GM12878 (cell line): ENCODE data around the gene CSF3R. TPM values are rescaled to one million over a fixed set of nuclear protein-coding genes. Genes with fewer than 3 reads are reported as not detected.

Source experiments
- ATAC-seq: fragments of 200-7000 bp; cut with Tn5 transposase; 3 replicates; pipeline ENCODE4 v1.9.1; 2020; ENCODE audit warnings: mild to moderate bottlenecking, moderate library complexity
- BruUV-seq: library from RNA; stranded (reverse); fragments of 400-500 nt; replicated peaks from 2 replicates; lab custom pipeline; 2021; lab: Mats Ljungman, UMichigan
- CTCF ChIA-PET: fragments of 300-600 bp; sonication (Branson Sonifier 250); formaldehyde crosslinking; extraction: SDS; loops from one replicate; lab custom pipeline; 2021; ENCODE audit warnings: inconsistent platforms; lab: Yijun Ruan, JAX
- POLR2A ChIA-PET: fragments of 350-600 bp; formaldehyde crosslinking; extraction: SDS; loops from one replicate; lab custom pipeline; 2021; ENCODE audit warnings: inconsistent platforms; lab: Charles Lee
- RAD21 ChIA-PET: fragments of 300-600 bp; sonication (Branson Sonifier 250); formaldehyde crosslinking; loops from one replicate; lab custom pipeline; 2023; ENCODE audit warnings: antibody characterized with exemption; ENCODE audit not compliant: unreplicated experiment; lab: Charles Lee
- SMC1A ChIA-PET: fragments of 300-600 bp; sonication (Branson Sonifier 250); formaldehyde crosslinking; loops from one replicate; lab custom pipeline; 2023; ENCODE audit not compliant: unreplicated experiment, uncharacterized antibody; lab: Charles Lee
- DNase-seq: peaks from one replicate; pipeline ENCODE4 v3.0.0-alpha.2; 2011; ENCODE audit warnings: low read depth, low spot score
- FAIRE-seq: peaks from 3 replicates; lab custom pipeline; 2011; peaks lifted over from hg19 to GRCh38; lab: Jason Lieb, UNC
- H2AFZ ChIP-seq: 2 replicates; pipeline ENCODE4 v1.6.0; 2011; ENCODE audit warnings: low read depth, low read length, control low read depth; ENCODE audit not compliant: control insufficient read depth
- H3K27ac ChIP-seq: 2 replicates; pipeline ENCODE4 v1.5.1; 2011; ENCODE audit warnings: control low read depth; ENCODE audit not compliant: control insufficient read depth, insufficient read depth
- H3K27me3 ChIP-seq, 2 experiments: replicated peaks in 1 of 2; 2 replicates each; pipeline versions ENCODE4 v1.6.0 to v1.6.1; 2011; ENCODE audit warnings: low read length in 1 of 2; ENCODE audit not compliant: control insufficient read depth in 2 of 2, insufficient read depth in 2 of 2
- H3K36me3 ChIP-seq, 2 experiments: 2 replicates each; pipeline ENCODE4 v1.5.1; 2011; ENCODE audit warnings: low read length in 1 of 2; ENCODE audit not compliant: control insufficient read depth in 2 of 2, insufficient read depth in 2 of 2
- H3K4me1 ChIP-seq: 2 replicates; pipeline ENCODE4 v1.6.1; 2011; ENCODE audit warnings: mild to moderate bottlenecking, low read length, moderate library complexity, mixed read lengths; ENCODE audit not compliant: control insufficient read depth, insufficient read depth
- H3K4me2 ChIP-seq: 2 replicates; pipeline ENCODE4 v1.6.0; 2011; ENCODE audit warnings: control low read depth; ENCODE audit not compliant: control insufficient read depth, insufficient read depth
- H3K4me3 ChIP-seq: fragments of 200-600 bp; sonication (generic); 2 replicates; pipeline ENCODE4 v1.5.1; 2016
- H3K79me2 ChIP-seq: 2 replicates; pipeline ENCODE4 v1.6.0; 2011; ENCODE audit warnings: low read length; ENCODE audit not compliant: control insufficient read depth, insufficient read depth
- H3K9ac ChIP-seq: 2 replicates; pipeline ENCODE4 v1.8.0; 2011; ENCODE audit warnings: low read length, control low read depth, mixed read lengths; ENCODE audit not compliant: control insufficient read depth, insufficient read depth
- H3K9me3 ChIP-seq: replicated peaks from 3 replicates; pipeline ENCODE4 v1.5.1; 2011; ENCODE audit warnings: mild to moderate bottlenecking, low read length; ENCODE audit not compliant: control insufficient read depth, insufficient read depth
- H4K20me1 ChIP-seq: 2 replicates; pipeline ENCODE4 v1.6.0; 2011; ENCODE audit not compliant: control insufficient read depth, insufficient read depth
- FOXK2 ChIP-seq: fragments of 450-650 bp; IDR thresholded peaks from 2 replicates; pipeline ENCODE4 v1.6.1; 2017; ENCODE audit warnings: mild to moderate bottlenecking, moderate library complexity
- IKZF2 ChIP-seq, 2 experiments: fragments of 450-650 bp; IDR thresholded peaks; 2 replicates each; pipeline ENCODE4 v1.6.1; 2017; ENCODE audit warnings: mild to moderate bottlenecking in 2 of 2, moderate library complexity in 2 of 2
- KAT2A ChIP-seq: conservative IDR thresholded peaks from 2 replicates; pipeline ENCODE4 v1.6.1; 2011; ENCODE audit warnings: low read depth, low read length; ENCODE audit not compliant: control insufficient read depth
- NFIC ChIP-seq: IDR thresholded peaks from 2 replicates; pipeline ENCODE4 v1.6.1; 2012; ENCODE audit warnings: low read depth, mild to moderate bottlenecking, inconsistent platforms, low read length, moderate library complexity
- RBBP5 ChIP-seq: fragments of 200-600 bp; sonication (generic); conservative IDR thresholded peaks from 2 replicates; pipeline ENCODE4 v1.6.1; 2016
- SREBF2 ChIP-seq: IDR thresholded peaks from 2 replicates; pipeline ENCODE4 v1.6.1; 2012; ENCODE audit warnings: mild to moderate bottlenecking, low read length
- TBL1XR1 ChIP-seq: IDR thresholded peaks from 2 replicates; pipeline ENCODE4 v1.6.1; 2012; ENCODE audit warnings: low read depth, low read length, improper control_type of control experiment
- TCF7 ChIP-seq: IDR thresholded peaks from 2 replicates; pipeline ENCODE4 v1.6.1; 2014; ENCODE audit warnings: antibody characterized with exemption, borderline replicate concordance
- ZNF24 ChIP-seq: fragments of 450-650 bp; IDR thresholded peaks from 2 replicates; pipeline ENCODE4 v1.6.1; 2017; ENCODE audit warnings: antibody characterized with exemption, mild to moderate bottlenecking
- WGBS: methylation state at CpG from one replicate; pipeline ENCODE4 v1.1.6; 2016; ENCODE audit warnings: low lambda C conversion rate; ENCODE audit not compliant: insufficient replicate concordance, insufficient coverage; ENCODE audit errors: missing lambda C conversion rate; 5-methylcytosine and 5-hydroxymethylcytosine counted together
- in situ Hi-C: fragments of 300-500 bp; cut with MboI; formaldehyde crosslinking; loops from 9 replicates; pipeline ENCODE4 v1.14.3; 2018; ENCODE audit warnings: mixed read lengths
- intact Hi-C: fragments of 100-400 bp; cut with micrococcal nuclease; formaldehyde crosslinking; loops from one replicate; pipeline ENCODE4 v1.14.2; 2022; ENCODE audit not compliant: unreplicated experiment
- polyA plus RNA-seq, 11 experiments: library from polyadenylated mRNA; depleted of rRNA in 4 of 11; unstranded in 6 of 11; stranded (reverse) in 5 of 11; fragments of >200 nt; fragmentation: Nextera tagmentation in 4 of 11; fragmentation: Illumina TruSeq in 1 of 11; extraction: Ambion mirVana in 4 of 11; extraction: Trizol in 1 of 11; gene quantifications; 1 replicate in 1 of 11; 2 replicates in 10 of 11; pipeline versions ENCODE4 v1.2.1 to v1.2.3, GENCODE V29; 2011 to 2016; ENCODE audit warnings: inconsistent platforms in 2 of 11, missing spikeins in 2 of 11, low read depth in 1 of 11
- total RNA-seq, 4 experiments: library from RNA; depleted of rRNA in 3 of 4; stranded (reverse); fragments of >200 nt in 3 of 4; fragmentation: Illumina TruSeq in 1 of 4; extraction: Trizol in 1 of 4; gene quantifications; 2 replicates each; pipeline versions ENCODE4 v1.2.1 to v1.2.3, GENCODE V29; 2013 to 2021
- TF ChIP-seq, protein P1 (sequence below): IDR thresholded peaks from 2 replicates; pipeline ENCODE4 v1.6.1; 2012; ENCODE audit warnings: low read depth, low read length, improper control_type of control experiment
- TF ChIP-seq, protein P2 (sequence below): IDR thresholded peaks from 2 replicates; pipeline ENCODE4 v1.6.1; 2012; ENCODE audit warnings: improper control_type of control experiment, low read depth, low read length; ENCODE audit not compliant: insufficient replicate concordance

Gene CSF3R
- total and polyA plus RNA-seq, 10 of the 15 experiments (the other 5 are each of a cell fraction or from before 2014, with no cell fraction given), result 0.13 TPM; not detected in 9

DNA sequence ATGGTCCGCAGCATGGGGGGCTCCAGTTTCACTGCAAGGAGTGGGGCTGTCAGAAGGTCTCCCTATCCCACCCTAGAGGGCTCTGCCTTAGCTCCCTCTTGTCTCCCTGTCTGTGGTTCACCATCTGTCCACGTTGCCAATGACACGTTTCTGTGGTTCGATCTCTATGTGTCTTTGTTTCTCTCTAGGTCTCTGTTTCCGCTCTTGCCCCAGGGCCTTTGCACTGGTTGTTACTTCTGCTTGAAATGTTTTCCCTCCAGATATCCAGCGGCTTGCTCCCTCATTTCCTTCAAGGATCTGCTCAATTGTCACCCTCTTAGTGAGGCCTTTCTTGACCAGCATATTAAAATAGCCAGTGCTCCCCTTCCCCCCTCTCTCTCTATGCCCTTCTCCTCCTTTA lies 10.1 kb downstream of the CSF3R start:
- Histone ChIP-seq H3K4me3 (no peak overlapping the region), H4K20me1 (no peaks in the 10 kb centered on the region), H2AFZ (no peak overlapping the region), H3K9ac (no peak overlapping the region), H3K27me3 (no peaks in the 10 kb centered on the region), H3K27ac (no peak overlapping the region), H3K4me1 (peaks cover 16% of the 10 kb centered on the region), H3K9me3 (no peaks in the 10 kb centered on the region), H3K36me3 (no peaks in the 10 kb centered on the region), H3K4me2 (no peak overlapping the region), H3K79me2 (no peaks in the 10 kb centered on the region)
- ChIA-PET RAD21 (interaction anchor here (1.2 kb wide), 1 partner anchor 323 kb away, joined by 3 read pairs; no protein-coding TSS in a partner anchor), SMC1A (no interaction called here), POLR2A (interaction anchor here (1.0 kb wide), 1 partner anchor 22 kb away, joined by 4 read pairs; the partner anchor contains the start of gene OSCP1), CTCF (no interaction called here)
- BruUV-seq, result no TSS peak
- no peak for FAIRE-seq
- DNase-seq, result no peak
- intact Hi-C loops, result no loop called here
- in situ Hi-C loops, result no loop called here
- WGBS, result 48% methylated on average over 6 of the region's 6 CpGs
- TF ChIP-seq KAT2A (no peak), SREBF2 (no peak), TBL1XR1 (no peak), TCF7 (no peak), RBBP5 (no peak), FOXK2 (no peak), NFIC (no peak), IKZF2 (IDR thresholded peaks at IDR 0.05) (no peak), ZNF24 (no peak)
- TF ChIP-seq, protein P1, sequence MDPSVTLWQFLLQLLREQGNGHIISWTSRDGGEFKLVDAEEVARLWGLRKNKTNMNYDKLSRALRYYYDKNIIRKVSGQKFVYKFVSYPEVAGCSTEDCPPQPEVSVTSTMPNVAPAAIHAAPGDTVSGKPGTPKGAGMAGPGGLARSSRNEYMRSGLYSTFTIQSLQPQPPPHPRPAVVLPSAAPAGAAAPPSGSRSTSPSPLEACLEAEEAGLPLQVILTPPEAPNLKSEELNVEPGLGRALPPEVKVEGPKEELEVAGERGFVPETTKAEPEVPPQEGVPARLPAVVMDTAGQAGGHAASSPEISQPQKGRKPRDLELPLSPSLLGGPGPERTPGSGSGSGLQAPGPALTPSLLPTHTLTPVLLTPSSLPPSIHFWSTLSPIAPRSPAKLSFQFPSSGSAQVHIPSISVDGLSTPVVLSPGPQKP, result no peak
- TF ChIP-seq, protein P2, sequence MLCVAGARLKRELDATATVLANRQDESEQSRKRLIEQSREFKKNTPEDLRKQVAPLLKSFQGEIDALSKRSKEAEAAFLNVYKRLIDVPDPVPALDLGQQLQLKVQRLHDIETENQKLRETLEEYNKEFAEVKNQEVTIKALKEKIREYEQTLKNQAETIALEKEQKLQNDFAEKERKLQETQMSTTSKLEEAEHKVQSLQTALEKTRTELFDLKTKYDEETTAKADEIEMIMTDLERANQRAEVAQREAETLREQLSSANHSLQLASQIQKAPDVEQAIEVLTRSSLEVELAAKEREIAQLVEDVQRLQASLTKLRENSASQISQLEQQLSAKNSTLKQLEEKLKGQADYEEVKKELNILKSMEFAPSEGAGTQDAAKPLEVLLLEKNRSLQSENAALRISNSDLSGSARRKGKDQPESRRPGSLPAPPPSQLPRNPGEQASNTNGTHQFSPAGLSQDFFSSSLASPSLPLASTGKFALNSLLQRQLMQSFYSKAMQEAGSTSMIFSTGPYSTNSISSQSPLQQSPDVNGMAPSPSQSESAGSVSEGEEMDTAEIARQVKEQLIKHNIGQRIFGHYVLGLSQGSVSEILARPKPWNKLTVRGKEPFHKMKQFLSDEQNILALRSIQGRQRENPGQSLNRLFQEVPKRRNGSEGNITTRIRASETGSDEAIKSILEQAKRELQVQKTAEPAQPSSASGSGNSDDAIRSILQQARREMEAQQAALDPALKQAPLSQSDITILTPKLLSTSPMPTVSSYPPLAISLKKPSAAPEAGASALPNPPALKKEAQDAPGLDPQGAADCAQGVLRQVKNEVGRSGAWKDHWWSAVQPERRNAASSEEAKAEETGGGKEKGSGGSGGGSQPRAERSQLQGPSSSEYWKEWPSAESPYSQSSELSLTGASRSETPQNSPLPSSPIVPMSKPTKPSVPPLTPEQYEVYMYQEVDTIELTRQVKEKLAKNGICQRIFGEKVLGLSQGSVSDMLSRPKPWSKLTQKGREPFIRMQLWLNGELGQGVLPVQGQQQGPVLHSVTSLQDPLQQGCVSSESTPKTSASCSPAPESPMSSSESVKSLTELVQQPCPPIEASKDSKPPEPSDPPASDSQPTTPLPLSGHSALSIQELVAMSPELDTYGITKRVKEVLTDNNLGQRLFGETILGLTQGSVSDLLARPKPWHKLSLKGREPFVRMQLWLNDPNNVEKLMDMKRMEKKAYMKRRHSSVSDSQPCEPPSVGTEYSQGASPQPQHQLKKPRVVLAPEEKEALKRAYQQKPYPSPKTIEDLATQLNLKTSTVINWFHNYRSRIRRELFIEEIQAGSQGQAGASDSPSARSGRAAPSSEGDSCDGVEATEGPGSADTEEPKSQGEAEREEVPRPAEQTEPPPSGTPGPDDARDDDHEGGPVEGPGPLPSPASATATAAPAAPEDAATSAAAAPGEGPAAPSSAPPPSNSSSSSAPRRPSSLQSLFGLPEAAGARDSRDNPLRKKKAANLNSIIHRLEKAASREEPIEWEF, result no peak
- ATAC-seq, result no peak
